ENCODE measurements around the gene FIBP.

Gene FIBP

GRCh38 chr11:65844231-65844872 lies 43.9 kb downstream of the FIBP start:
- DNase-seq (ENCODE audit: low spot score): no peak

- no peak for DNase-seq (ENCODE audit: low spot score)
These were observed 44.5 kb downstream of the FIBP start for GRCh38 chr11:65843811-65844210.

- DNase-seq (ENCODE audit: low spot score): no peak
These were observed 46.1 kb downstream of the FIBP start for GRCh38 chr11:65842144-65842543.

- DNase-seq (ENCODE audit: low spot score): no peak
These were observed 54.1 kb downstream of the FIBP start for GRCh38 chr11:65834202-65834601.
